Left forelimb (tissue), 1 donor: Measurements from ENCODE around the gene LUC7L3.
A peak's percentile ranks its signal among the peaks of the same experiment; 100 is the strongest.
"Not testable (repeated sequence)": the region's sequence is repeated elsewhere in the genome, so short reads cannot be mapped to it uniquely, and the experiment has no call there.

Source experiments
- DNase-seq: peaks from one replicate; pipeline ENCODE4 v3.0.0-alpha.2; 2018; ENCODE audit warnings: low spot score

Gene LUC7L3, protein sequence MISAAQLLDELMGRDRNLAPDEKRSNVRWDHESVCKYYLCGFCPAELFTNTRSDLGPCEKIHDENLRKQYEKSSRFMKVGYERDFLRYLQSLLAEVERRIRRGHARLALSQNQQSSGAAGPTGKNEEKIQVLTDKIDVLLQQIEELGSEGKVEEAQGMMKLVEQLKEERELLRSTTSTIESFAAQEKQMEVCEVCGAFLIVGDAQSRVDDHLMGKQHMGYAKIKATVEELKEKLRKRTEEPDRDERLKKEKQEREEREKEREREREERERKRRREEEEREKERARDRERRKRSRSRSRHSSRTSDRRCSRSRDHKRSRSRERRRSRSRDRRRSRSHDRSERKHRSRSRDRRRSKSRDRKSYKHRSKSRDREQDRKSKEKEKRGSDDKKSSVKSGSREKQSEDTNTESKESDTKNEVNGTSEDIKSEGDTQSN

DNA sequence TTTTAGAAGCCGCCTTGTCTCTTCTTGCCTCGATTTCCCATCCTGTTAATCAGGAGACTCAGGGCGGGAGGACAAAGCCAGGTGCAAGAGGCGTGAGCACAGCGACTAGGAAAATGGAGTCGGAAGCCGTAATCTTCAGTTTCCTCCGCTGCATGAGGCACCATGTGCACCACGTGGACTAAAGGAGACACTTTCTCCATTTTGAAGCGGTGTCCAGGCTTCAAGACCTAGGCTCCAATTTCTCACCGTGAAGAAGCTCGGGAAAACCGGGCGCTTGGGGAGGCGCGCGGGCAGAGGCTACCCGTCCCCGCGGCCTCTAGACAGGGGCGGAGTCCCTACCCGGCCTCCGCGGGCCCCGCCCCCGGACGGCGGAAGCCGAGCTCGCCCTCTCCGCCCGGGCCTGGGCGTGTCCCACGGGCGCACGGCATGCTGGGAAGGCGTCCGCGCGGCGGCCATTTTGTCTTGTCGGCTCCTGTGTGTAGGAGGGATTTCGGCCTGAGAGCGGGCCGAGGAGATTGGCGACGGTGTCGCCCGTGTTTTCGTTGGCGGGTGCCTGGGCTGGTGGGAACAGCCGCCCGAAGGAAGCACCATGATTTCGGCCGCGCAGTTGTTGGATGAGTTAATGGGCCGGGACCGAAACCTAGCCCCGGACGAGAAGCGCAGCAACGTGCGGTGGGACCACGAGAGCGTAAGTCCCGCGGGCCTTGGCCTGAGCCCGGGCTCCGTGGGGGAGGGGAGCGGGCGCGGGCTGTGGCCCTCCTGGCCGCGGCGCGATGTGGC lies at the start of gene LUC7L3:
LUC7L3 (plus strand) TSS at position 460 of the 780 bp plus-strand sequence; CDS start at position 590, 130 bp downstream.
- peak; percentile 96 for DNase-seq

DNA sequence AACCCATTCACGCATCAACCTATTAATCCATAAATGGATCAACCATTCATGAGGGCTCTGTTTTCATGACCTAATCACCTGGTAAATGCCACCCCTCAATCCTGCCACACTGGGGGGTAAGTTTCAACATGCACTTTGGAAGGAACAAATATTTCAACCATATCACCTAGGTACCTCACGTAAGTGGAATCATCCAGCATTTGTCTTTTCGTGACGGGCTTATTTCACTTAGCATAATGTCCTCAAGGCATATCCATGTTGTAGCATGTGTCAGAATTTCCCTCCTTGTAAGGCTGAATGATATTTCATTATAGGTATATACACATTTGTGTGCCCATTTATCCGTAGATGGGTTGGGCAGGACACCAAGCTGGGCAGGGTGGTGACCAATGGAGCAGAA lies 47.3 kb upstream of the LUC7L3 start:
- DNase-seq: no peak

DNA sequence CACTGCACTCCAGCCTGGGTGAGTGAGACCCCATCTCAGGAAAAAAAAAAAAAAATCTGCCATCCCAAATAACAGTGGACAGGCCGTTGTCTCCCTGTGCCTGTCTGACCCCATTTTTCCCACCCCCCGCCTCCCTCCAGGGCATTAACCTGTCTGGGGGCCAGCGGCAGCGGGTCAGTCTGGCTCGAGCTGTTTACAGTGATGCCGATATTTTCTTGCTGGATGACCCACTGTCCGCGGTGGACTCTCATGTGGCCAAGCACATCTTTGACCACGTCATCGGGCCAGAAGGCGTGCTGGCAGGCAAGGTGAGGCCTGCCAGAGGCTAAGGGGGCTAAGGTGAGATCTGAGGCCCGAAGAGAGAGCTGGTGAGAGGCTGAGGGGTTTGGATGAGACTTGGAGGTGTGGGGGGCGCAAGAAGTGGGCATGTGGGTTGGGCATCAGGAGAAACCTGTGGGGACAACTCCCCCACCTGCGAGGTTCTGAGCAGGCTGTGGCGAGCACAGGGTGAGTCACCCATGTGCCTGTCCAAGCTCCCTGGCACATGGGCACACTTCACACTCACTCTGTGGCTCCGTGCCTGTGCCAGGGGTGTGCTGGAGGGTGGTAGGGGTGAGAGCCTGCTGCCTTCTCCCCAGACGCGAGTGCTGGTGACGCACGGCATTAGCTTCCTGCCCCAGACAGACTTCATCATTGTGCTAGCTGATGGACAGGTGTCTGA lies 46.4 kb upstream of the LUC7L3 start:
- no peak for DNase-seq

DNA sequence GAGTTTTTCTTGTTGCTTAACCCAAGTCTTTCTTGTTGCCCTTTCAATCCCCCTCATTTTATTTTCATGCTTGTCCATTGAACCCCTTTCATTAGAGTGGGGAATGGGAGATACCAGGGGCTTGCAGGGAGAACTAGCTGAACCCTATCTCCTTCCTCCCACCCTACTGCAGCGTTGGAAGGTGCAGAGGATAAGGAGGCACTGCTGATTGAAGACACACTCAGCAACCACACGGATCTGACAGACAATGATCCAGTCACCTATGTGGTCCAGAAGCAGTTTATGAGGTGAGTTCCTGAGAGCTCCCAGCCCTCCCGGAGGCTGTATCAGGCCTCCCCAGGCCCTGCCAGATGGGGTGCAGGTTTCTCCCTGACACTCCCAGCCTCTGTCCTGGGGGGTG lies 44.2 kb upstream of the LUC7L3 start:
- DNase-seq: no peak

DNA sequence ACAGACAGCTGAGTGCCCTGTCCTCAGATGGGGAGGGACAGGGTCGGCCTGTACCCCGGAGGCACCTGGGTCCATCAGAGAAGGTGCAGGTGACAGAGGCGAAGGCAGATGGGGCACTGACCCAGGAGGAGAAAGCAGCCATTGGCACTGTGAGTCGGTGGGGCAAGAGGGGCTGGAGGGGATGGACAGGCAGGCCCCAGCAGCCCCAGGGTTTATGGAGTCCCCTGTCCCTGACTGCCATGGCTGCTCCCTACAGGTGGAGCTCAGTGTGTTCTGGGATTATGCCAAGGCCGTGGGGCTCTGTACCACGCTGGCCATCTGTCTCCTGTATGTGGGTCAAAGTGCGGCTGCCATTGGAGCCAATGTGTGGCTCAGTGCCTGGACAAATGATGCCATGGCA lies 43.8 kb upstream of the LUC7L3 start:
- DNase-seq: no peak

DNA sequence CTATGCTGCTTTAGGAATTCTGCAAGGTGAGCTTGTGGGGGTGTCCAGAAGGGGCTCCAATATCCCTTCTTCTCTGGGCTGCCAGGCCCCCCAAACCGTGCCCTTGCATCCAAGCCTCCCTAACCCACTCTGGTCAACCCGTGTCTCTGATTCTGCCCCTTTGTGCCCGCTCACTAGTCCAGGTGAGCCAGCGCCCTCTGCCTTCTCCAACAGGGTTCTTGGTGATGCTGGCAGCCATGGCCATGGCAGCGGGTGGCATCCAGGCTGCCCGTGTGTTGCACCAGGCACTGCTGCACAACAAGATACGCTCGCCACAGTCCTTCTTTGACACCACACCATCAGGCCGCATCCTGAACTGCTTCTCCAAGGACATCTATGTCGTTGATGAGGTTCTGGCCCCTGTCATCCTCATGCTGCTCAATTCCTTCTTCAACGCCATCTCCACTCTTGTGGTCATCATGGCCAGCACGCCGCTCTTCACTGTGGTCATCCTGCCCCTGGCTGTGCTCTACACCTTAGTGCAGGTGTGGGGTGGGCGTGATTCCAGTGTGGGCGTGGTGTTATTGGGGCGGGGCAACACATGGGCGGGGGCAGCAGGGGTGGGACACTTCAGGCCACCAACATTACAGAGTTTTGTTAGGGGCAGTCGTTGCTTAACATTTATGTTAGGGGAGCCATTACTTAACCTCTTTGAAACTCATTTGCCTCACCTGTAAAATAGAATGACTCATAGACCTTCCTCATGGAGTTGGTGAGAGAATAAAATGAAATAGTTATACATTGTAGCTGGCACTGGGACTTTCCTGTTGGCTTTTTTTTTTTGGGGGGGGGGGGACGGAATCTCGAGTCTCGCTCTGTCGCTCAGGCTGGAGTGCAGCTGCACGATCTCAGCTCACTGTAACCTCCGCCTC lies 43.1 kb upstream of the LUC7L3 start:
- no peak for DNase-seq

DNA sequence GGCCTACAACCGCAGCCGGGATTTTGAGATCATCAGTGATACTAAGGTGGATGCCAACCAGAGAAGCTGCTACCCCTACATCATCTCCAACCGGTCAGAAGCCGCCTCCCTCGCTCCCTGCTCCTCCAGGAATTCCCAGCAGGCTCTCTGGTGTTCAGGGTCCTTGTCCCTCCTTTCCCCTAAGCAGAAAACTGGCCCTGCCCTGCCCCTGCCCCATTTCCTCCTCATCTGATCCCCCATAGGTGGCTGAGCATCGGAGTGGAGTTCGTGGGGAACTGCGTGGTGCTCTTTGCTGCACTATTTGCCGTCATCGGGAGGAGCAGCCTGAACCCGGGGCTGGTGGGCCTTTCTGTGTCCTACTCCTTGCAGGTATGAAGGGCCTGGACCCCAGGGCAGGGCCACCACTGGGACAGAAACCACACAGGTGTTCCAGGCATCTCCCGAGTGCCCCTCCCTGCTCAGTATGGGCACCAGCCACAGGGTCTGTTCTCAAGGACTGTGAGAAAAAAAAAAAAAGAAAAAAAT lies 41.5 kb upstream of the LUC7L3 start:
- DNase-seq: no peak

DNA sequence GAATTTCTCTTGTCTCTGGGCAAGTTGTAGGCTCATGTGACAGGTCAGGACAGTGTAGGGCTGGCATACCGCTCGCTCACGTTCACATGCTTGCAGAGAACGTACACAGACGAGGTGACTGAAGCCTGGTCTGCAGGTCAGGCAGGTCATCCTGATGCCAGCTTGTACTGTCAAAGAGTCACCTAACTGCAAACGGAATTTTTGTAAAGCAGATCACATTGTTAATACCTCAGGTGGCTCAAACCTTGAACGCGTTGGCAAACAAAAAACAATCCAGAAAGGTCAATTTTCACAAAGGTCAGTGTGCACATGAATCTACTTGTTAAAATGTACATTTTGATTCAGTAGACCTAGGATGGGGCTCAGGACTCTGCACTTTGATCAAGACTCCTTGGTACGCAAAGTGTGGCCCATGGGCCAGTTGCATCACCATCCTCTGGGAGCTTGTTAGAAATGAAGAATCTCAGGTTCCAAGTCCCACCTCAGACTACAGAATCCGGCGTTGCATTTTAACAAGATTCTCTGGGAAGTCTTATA lies 40.3 kb upstream of the LUC7L3 start:
- peak; percentile 36 for DNase-seq

DNA sequence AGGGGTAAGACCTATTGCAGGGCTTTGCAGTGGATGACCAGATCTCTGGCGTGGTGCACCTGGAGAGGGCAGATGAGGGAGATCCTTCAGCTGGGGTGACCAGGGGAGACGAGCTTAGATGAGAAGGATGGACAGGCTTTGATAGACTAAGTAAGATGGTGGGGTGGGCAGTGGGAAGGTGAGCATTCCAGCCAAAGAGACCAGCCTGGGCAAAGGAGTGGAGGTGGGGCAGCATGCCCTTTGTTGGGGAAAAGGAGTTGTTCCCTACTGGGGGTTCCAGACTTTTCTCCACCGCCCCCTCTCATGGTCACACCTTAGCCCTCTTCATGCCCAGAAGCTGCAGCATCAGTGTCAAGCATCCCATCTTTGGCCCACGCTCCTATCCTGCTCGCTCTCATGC lies 39.3 kb upstream of the LUC7L3 start:
- no peak for DNase-seq

DNA sequence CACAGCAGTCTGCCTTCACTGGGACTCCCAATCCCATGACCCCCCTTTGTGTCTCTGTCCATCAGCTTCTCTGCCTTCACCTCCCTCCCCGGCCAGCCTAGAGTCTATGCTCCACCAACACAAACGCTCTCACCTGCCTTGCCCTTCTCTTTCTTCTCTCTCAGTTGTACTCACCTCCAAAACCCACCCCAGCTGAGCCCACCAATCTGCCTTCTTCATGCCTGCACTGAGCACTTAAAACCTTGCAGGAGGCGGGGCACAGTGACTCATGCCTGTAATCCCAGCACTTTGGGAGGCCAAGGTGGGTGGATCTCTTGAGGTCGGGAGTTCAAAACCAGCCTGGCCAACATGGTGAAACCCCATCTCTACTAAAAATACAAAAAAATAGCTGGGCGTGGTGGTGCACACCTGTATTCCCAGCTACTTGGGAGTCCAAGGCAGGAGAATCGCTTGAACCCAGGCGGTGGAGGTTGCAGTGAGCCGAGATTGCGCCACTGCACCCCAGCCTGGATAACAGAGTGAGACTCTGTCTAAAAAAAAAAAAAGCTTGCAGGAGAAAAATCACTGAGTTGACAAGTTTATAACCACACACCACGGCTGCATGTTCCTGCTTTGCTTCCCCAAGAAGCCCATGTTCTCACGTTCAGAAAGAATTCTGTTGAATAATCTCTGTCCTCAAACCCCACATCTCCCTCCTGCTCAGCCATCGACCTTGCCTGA lies 38.7 kb upstream of the LUC7L3 start:
- not testable (repeated sequence) for DNase-seq

DNA sequence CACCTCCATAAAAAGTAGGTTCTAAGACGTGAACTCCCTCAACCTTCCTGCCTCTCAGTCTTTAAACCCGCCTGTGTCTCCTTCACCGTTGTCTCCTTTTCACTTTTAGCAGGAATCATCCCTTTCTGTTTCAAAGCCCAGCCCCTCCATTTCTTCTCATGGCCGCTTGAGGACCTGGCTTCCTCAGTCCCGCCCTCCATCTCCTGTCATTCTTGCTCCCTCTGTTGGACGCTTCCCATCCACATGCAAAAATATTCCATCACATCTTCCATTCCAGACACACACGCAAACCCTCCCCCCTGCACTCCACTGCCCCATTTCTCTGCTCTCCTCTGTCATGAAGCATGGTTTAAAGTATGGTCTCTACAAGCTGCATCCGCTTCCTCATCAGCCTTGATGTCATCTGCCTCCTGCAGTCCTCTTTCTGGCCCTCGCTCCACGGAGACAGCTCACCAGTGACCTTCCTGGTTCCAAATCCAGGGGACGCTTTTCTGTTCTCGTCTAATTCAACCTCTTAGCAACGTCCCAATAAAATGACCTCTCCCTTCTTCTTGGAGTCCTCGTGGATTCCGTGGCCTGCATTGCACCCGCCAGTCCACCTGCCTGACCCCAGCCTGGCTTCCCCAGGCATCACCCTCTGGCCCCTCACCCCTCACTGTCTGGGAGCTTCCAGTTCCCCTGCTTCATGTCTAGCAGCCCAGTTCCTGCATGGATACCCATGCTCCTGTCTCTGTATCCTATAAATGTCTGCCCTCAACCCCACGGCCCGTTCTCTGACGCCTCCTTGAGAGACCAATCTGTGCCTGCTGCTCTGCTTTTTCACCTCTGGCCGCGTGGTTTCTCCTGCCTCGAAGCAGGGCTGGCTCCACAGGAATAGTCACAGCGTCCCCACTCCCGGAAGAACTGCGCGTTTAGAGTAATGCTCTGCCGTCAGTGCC lies 37.9 kb upstream of the LUC7L3 start:
- DNase-seq: no peak

DNA sequence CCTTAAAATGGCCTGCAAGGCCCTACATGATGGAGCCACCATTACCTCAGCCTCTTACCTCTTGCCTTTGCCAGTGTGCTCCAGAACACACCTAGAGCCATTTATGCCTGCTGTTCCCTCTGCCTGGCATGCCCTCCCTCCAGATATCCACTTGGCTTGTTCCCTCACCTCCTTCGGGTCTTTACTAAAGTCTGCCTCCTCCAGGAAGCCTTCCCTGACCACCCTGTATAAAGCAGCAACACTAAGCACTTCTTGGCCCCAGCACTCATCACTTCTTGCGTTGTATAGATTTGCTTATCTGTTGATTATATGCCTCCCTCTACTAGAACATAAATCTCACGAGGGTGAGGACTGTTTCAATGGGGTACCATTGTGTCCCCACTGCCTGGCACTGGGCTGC lies 37.0 kb upstream of the LUC7L3 start:
- DNase-seq: no peak

DNA sequence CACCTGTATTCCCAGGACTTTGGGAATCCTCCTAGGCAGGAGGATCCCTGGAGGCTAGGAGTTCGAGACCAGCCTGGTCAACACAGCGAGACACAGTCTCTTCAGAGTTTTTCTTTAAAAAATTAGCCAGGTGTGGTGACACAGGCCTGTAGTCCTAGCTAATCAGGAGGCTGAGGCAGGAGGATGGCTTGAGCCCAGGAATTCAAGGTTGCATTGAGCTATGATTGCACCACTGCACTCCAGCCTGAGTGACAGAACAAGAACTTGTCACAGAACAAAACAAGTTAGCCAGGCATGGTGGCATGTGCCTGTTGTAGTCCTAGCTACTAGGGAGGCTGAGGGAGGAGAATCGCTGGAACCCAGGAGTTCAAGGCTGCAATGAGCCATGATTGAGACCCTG lies 36.5 kb upstream of the LUC7L3 start:
- DNase-seq: no peak

DNA sequence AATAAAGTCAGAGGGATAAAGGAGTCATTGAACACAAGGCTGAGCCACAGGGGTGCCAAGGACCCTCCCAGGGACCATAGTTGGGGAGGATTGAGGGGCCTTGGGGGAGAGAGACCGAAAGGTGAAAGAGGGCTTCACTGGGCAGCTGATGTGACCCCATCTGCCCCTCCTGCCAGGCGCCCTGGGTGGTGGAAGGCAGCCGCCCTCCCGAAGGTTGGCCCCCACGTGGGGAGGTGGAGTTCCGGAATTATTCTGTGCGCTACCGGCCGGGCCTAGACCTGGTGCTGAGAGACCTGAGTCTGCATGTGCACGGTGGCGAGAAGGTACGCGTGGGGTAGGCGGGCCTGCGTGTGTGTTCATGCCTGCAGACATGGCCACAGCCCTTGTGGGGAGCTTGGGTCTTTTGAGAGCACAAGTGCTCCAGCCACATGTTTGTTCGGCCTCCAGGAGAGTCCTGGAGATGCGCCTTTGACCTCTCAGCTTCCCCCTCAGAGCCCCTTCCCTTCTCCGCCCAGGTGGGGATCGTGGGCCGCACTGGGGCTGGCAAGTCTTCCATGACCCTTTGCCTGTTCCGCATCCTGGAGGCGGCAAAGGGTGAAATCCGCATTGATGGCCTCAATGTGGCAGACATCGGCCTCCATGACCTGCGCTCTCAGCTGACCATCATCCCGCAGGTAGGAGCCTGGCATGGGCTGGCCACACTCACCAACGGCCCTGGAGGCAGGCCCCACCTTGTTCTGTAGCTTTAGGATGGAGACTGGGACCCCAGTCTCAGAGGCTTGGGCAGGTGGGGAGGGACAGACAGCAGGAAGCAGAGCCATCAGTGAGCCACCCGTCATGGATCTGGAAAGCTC lies 35.7 kb upstream of the LUC7L3 start:
- no peak for DNase-seq

DNA sequence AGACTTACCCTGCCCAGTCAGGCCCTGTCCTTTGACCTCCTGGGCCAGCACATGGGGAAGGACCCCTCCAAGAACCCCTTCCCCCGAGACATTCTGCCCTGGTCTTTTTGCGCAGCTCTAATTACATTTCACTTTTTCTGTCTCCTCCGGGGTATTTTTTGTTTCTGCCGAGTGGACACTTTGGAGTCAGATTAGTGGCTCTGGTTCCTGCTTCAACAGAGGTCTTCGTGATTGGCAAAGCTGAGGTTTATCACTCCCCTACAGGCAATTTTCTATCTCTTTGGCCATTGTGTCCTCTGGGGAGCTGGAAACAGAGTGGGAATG lies 35.2 kb upstream of the LUC7L3 start:
- DNase-seq: no peak

DNA sequence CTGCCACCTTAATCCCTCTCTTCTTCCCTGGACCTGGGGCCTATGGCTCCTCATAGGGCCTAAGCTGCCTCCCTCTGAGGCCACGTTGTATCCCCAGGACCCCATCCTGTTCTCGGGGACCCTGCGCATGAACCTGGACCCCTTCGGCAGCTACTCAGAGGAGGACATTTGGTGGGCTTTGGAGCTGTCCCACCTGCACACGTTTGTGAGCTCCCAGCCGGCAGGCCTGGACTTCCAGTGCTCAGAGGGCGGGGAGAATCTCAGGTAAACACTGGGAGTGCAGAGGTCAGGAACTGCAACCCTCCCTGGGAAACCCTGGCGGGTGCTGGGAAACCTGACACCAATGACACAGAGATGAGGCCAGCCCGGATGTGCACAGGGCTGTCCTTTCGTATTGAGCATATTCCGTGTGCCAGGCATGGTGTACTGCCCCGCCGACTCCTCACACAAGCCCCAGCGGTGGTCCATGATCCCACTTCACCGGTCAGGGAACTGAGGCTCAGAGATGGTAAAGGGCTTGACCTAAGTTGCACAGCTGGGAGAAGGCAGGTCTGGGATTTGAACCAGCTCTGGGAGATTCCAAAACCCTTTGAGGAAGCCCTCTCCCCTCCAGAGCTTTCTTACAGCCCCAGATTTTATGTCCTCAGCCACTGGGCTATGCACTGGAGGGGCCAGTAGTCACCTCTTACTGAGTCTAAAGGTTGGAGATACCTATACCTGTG lies 34.6 kb upstream of the LUC7L3 start:
- no peak for DNase-seq

DNA sequence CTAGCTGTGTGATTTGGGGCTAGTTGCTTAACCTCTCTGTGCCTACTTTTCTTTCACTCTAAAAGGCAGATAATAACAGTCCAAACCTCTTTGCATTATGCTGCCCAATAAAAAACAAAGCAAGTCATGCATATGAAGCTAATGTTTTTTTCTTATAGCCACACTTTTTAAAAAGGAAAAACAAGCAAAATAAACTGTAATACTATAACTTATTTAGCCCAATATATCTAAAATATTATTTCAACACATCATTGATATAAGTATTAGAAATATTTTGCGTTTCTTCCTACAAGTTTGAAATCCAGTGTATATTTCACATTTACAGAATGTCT lies 34.1 kb upstream of the LUC7L3 start:
- no peak for DNase-seq
